ENCODE results near the gene BUD23. TPM values are rescaled to one million over a fixed set of nuclear protein-coding genes. Genes with fewer than 3 reads are reported as not detected.
A peak's percentile ranks its signal among the peaks of the same experiment; 100 is the strongest.

Gene BUD23
- total RNA-seq, 1 experiment from 2014 or later: 168 TPM

GRCh38 chr7:73705551-73705920, 22.1 kb downstream of the BUD23 start:
- peak overlapping the region; percentile 79 for H3K4me2 ChIP-seq (ENCODE audit: low read length)
- H3K4me1 ChIP-seq (ENCODE audit: control insufficient read depth in 1 of 2, insufficient read depth in 2 of 2, low read length in 2 of 2): peaks cover 40 to 75% of the 10 kb centered on the region in 2 experiments
- ChIA-PET CTCF (interaction anchor here (1.9 to 2.1 kb wide), 2 partner anchors 14 to 98 kb away, joined by 6 to 14 read pairs; partner anchors contain the start of gene STX1A), POLR2A (interaction anchor here (1.3 to 2.1 kb wide), 2 partner anchors 10 to 11 kb away, joined by 9 to 17 read pairs; no protein-coding TSS in a partner anchor), RAD21 (ENCODE audit: low non-redundant PET in 1 of 2, low total read pairs in 2 of 2, uncharacterized antibody in 2 of 2, unreplicated experiment in 2 of 2) (interaction anchor here in 1 of 2 experiments (0.6 kb wide), 1 partner anchor 10 kb away, joined by 3 read pairs; no protein-coding TSS in a partner anchor)
- TF ChIP-seq REST (IDR thresholded peaks at IDR 0.05; ENCODE audit: low read depth) (no peak), YY1 (IDR thresholded peaks at IDR 0.05; ENCODE audit: extremely low read depth, insufficient replicate concordance, low read depth, low read length) (no peak), TCF7L2 (IDR thresholded peaks at IDR 0.05; ENCODE audit: borderline replicate concordance, extremely low read depth, insufficient read depth, insufficient read length) (no peak), SIN3A (IDR thresholded peaks at IDR 0.05; ENCODE audit: low read depth) (no peak)
- ATAC-seq (no peak), DNase-seq (ENCODE audit: low read depth, low spot score) (no peak)
- H3K79me2 ChIP-seq (ENCODE audit: insufficient read depth, low read length): peaks cover 30% of the 10 kb centered on the region; the same call in 1 of the 2 replicates
- H3K4me3 ChIP-seq (replicated peaks in 1 of 2; ENCODE audit: low read depth in 1 of 2, low read length in 2 of 2): no peak overlapping the region
- BruUV-seq (replicated peaks): no TSS peak
- H3K9me2 ChIP-seq (ENCODE audit: insufficient read depth): no peaks in the 10 kb centered on the region
- peaks cover 16 to 35% of the 10 kb centered on the region in 2 experiments; a peak in 3 of 4 replicates for H3K36me3 ChIP-seq (ENCODE audit: control insufficient read depth in 1 of 2, insufficient read depth in 2 of 2, low read length in 2 of 2)
- intact Hi-C loops (cut with micrococcal nuclease): no loop called here
- no peaks in the 10 kb centered on the region for H4K20me1 ChIP-seq (ENCODE audit: insufficient read depth)
- H3K27ac ChIP-seq (ENCODE audit: low read depth, low read length): peak overlapping the region; percentile 92
- H3K9ac ChIP-seq (ENCODE audit: low read length): peak overlapping the region; percentile 58
- H2AFZ ChIP-seq (ENCODE audit: low read depth, low read length, poor library complexity, severe bottlenecking): no peak overlapping the region
- H3K27me3 ChIP-seq (ENCODE audit: insufficient read depth, low read length): no peaks in the 10 kb centered on the region
- no peaks in the 10 kb centered on the region for H3K9me3 ChIP-seq (ENCODE audit: control insufficient read depth in 1 of 2, insufficient read depth in 1 of 2, low read depth in 1 of 2, low read length in 2 of 2)
